D721Med (cell line): ENCODE results near the gene SDSL.

ENCODE experiments used
- DNase-seq: peaks from one replicate; pipeline ENCODE4 v3.0.0; 2011; ENCODE audit warnings: low spot score; ENCODE audit not compliant: insufficient read length
- FAIRE-seq: peaks from 2 replicates; lab custom pipeline; 2011; peaks lifted over from hg19 to GRCh38; lab: Jason Lieb, UNC
- CTCF ChIP-seq: IDR thresholded peaks from 2 replicates; pipeline ENCODE4 v1.5.1; 2012; ENCODE audit warnings: mild to moderate bottlenecking, control low read depth; ENCODE audit not compliant: insufficient read depth; ENCODE audit errors: missing control alignments

SDSL gene

GRCh38 chr12:113482334-113482733, 60.2 kb downstream of the SDSL start:
- DNase-seq = no peak
- TF ChIP-seq CTCF = no peak
- FAIRE-seq = no peak

GRCh38 chr12:113485330-113485729, 63.1 kb downstream of the SDSL start:
- no peak for TF ChIP-seq CTCF
- DNase-seq (no peak), FAIRE-seq (no peak)

GRCh38 chr12:113486722-113487121, 64.5 kb downstream of the SDSL start:
- no peak for FAIRE-seq
- no peak for TF ChIP-seq CTCF
- no peak for DNase-seq
